H9 (cell line): ENCODE measurements around the gene ENOPH1. TPM values are rescaled to one million over a fixed set of nuclear protein-coding genes. Genes with fewer than 3 reads are reported as not detected.

Source experiments
- DNase-seq: peaks from one replicate; pipeline ENCODE4 v3.0.0-alpha.2; 2017
- H2AFZ ChIP-seq: one replicate; pipeline ENCODE4 v1.6.1; 2013; ENCODE audit warnings: mild to moderate bottlenecking, low read length, control low read depth, moderate library complexity
- H2AK5ac ChIP-seq: 2 replicates; pipeline ENCODE4 v1.6.1; 2013; ENCODE audit warnings: low read length, control low read depth, mixed read lengths; ENCODE audit not compliant: insufficient read length
- H2BK120ac ChIP-seq: one replicate; pipeline ENCODE4 v1.6.1; 2013; ENCODE audit warnings: low read depth, mild to moderate bottlenecking, low read length, control low read depth, inconsistent platforms; ENCODE audit not compliant: poor library complexity, severe bottlenecking
- H2BK12ac ChIP-seq: 2 replicates; pipeline ENCODE4 v1.6.1; 2013; ENCODE audit warnings: low read length, control low read depth, mixed read lengths, low read depth; ENCODE audit not compliant: insufficient read length
- H2BK15ac ChIP-seq: 2 replicates; pipeline ENCODE4 v1.6.1; 2013; ENCODE audit warnings: low read depth, low read length, control low read depth
- H2BK20ac ChIP-seq: one replicate; pipeline ENCODE4 v1.6.1; 2013; ENCODE audit warnings: low read depth, mild to moderate bottlenecking, low read length, control low read depth, inconsistent platforms; ENCODE audit not compliant: poor library complexity, severe bottlenecking
- H2BK5ac ChIP-seq: 2 replicates; pipeline ENCODE4 v1.6.1; 2013; ENCODE audit warnings: low read length, control low read depth, mixed read lengths; ENCODE audit not compliant: insufficient read length
- H3K14ac ChIP-seq: 2 replicates; pipeline ENCODE4 v1.6.1; 2013; ENCODE audit warnings: low read length, control low read depth; ENCODE audit not compliant: insufficient read depth
- H3K18ac ChIP-seq: 2 replicates; pipeline ENCODE4 v1.6.1; 2013; ENCODE audit warnings: low read depth, mild to moderate bottlenecking, mixed read lengths, low read length, control low read depth; ENCODE audit not compliant: insufficient read length
- H3K23ac ChIP-seq: 2 replicates; pipeline ENCODE4 v1.6.1; 2013; ENCODE audit warnings: low read length, control low read depth, mixed read lengths, low read depth; ENCODE audit not compliant: insufficient read length
- H3K23me2 ChIP-seq: 2 replicates; pipeline ENCODE4 v1.6.1; 2013; ENCODE audit warnings: low read depth, mild to moderate bottlenecking, mixed read lengths, low read length, control low read depth; ENCODE audit not compliant: insufficient read length, poor library complexity, severe bottlenecking
- H3K27ac ChIP-seq: 2 replicates; pipeline ENCODE4 v1.5.1; 2013; ENCODE audit warnings: low read length, control low read depth, mixed read lengths, low read depth; ENCODE audit not compliant: insufficient read length
- H3K27me3 ChIP-seq: 2 replicates; pipeline ENCODE4 v1.6.1; 2013; ENCODE audit warnings: low read length, control low read depth, inconsistent platforms; ENCODE audit not compliant: insufficient read depth
- H3K4ac ChIP-seq: 2 replicates; pipeline ENCODE4 v1.6.1; 2013; ENCODE audit warnings: low read depth, mild to moderate bottlenecking, control low read depth, inconsistent platforms, low read length, moderate library complexity
- H3K4me1 ChIP-seq: 2 replicates; pipeline ENCODE4 v1.6.1; 2013; ENCODE audit warnings: low read length, control low read depth, inconsistent platforms; ENCODE audit not compliant: insufficient read depth
- H3K4me2 ChIP-seq: 2 replicates; pipeline ENCODE4 v1.6.1; 2013; ENCODE audit warnings: low read length, control low read depth, mixed read lengths; ENCODE audit not compliant: insufficient read length, insufficient read depth
- H3K56ac ChIP-seq: 2 replicates; pipeline ENCODE4 v1.6.1; 2013; ENCODE audit warnings: low read depth, mild to moderate bottlenecking, mixed read lengths, low read length, control low read depth; ENCODE audit not compliant: insufficient read length
- H3K79me1 ChIP-seq: 2 replicates; pipeline ENCODE4 v1.6.1; 2013; ENCODE audit warnings: low read depth, mild to moderate bottlenecking, moderate library complexity, low read length, control low read depth, inconsistent platforms; ENCODE audit not compliant: insufficient read depth, poor library complexity, severe bottlenecking
- H3K79me2 ChIP-seq: 2 replicates; pipeline ENCODE4 v1.6.1; 2013; ENCODE audit warnings: low read length, control low read depth, inconsistent platforms; ENCODE audit not compliant: insufficient read depth
- H3K9ac ChIP-seq: 2 replicates; pipeline ENCODE4 v1.6.1; 2013; ENCODE audit warnings: low read length, control low read depth, mixed read lengths; ENCODE audit not compliant: insufficient read length; ENCODE audit errors: extremely low read depth
- H3K9me3 ChIP-seq: one replicate; pipeline ENCODE4 v1.6.1; 2013; ENCODE audit warnings: low read depth, low read length, inconsistent platforms; ENCODE audit not compliant: control insufficient read depth
- H3T11ph ChIP-seq: one replicate; pipeline ENCODE4 v1.6.1; 2013; ENCODE audit warnings: mild to moderate bottlenecking, low read length, control low read depth, inconsistent platforms
- H4K20me1 ChIP-seq: one replicate; pipeline ENCODE4 v1.6.1; 2013; ENCODE audit not compliant: control insufficient read depth, insufficient read length, insufficient read depth
- H4K5ac ChIP-seq: 2 replicates; pipeline ENCODE4 v1.6.1; 2013; ENCODE audit warnings: low read depth, mild to moderate bottlenecking, mixed read lengths, low read length, control low read depth; ENCODE audit not compliant: insufficient read length
- H4K8ac ChIP-seq: replicated peaks from 2 replicates; pipeline ENCODE4 v1.6.1; 2013; ENCODE audit warnings: low read length, control low read depth, mixed read lengths, low read depth; ENCODE audit not compliant: insufficient read length
- H4K91ac ChIP-seq: 2 replicates; pipeline ENCODE4 v1.6.1; 2013; ENCODE audit warnings: low read depth, mild to moderate bottlenecking, moderate library complexity, mixed read lengths, low read length, control low read depth; ENCODE audit not compliant: insufficient read length
- H3K27ac Mint-ChIP-seq, 3 experiments: 2 replicates in 2 of 3; 3 replicates in 1 of 3; pipeline ENCODE4 v1.8.0; 2020 to 2021; ENCODE audit warnings: mixed read lengths in 3 of 3, mild to moderate bottlenecking in 1 of 3, moderate library complexity in 1 of 3
- H3K27me3 Mint-ChIP-seq: 2 replicates; pipeline ENCODE4 v1.8.0; 2021; ENCODE audit warnings: low read depth, mild to moderate bottlenecking, moderate library complexity, mixed read lengths
- H3K36me3 Mint-ChIP-seq, 3 experiments: 2 replicates in 2 of 3; 3 replicates in 1 of 3; pipeline ENCODE4 v1.8.0; 2020 to 2021; ENCODE audit warnings: low read depth in 3 of 3, mixed read lengths in 3 of 3; ENCODE audit not compliant: insufficient read depth in 1 of 3
- H3K4me1 Mint-ChIP-seq, 2 experiments: 2 replicates each; pipeline ENCODE4 v1.8.0; 2020; ENCODE audit warnings: mixed read lengths in 2 of 2
- H3K4me3 Mint-ChIP-seq, 2 experiments: 2 replicates in 1 of 2; 3 replicates in 1 of 2; pipeline ENCODE4 v1.8.0; 2020 to 2021; ENCODE audit warnings: mild to moderate bottlenecking in 2 of 2, mixed read lengths in 2 of 2, moderate library complexity in 1 of 2
- H3K9me3 Mint-ChIP-seq, 2 experiments: 2 replicates in 1 of 2; 3 replicates in 1 of 2; pipeline ENCODE4 v1.8.0; 2020; ENCODE audit warnings: mild to moderate bottlenecking in 2 of 2, mixed read lengths in 2 of 2, moderate library complexity in 1 of 2
- CTCF ChIP-seq: fragments of 200-600 bp; sonication (generic); conservative IDR thresholded peaks from 3 replicates; pipeline ENCODE4 v1.8.0; 2021; ENCODE audit warnings: antibody characterized with exemption, mild to moderate bottlenecking
- WGBS: extraction: QIAGEN DNeasy Blood & Tissue Kit; methylation state at CpG from one replicate; pipeline ENCODE4 v1.1.7; 2013; ENCODE audit warnings: missing lambda C conversion rate, low lambda C conversion rate, mixed read lengths; ENCODE audit not compliant: insufficient read length; ENCODE audit errors: extremely low coverage; 5-methylcytosine and 5-hydroxymethylcytosine counted together
- total RNA-seq: library from RNA; stranded (reverse); gene quantifications from 2 replicates; pipeline ENCODE4 v1.2.1, GENCODE V29; 2021

ENOPH1 gene
- total RNA-seq, 1 experiment from 2014 or later, result 62.4 TPM

- no peak overlapping the region for H2AFZ ChIP-seq
- TF ChIP-seq CTCF, result no peak
- H3K14ac ChIP-seq, result no peak overlapping the region
- WGBS, result no CpG with 5 or more reads among the region's 2 CpGs
- H4K91ac ChIP-seq, result no peak overlapping the region
- H3K4me1 Mint-ChIP-seq, result peaks cover 21 to 27% of the 10 kb centered on the region in 2 experiments
- H3T11ph ChIP-seq, result no peak overlapping the region
- no peaks in the 10 kb centered on the region; the same call in 1 of the 2 replicates for H3K27me3 ChIP-seq
- no peaks in the 10 kb centered on the region for H3K9me3 ChIP-seq
- no peak overlapping the region for H3K4me2 ChIP-seq
- no peak overlapping the region for H2BK5ac ChIP-seq
- H2AK5ac ChIP-seq, result no peak overlapping the region
- no peaks in the 10 kb centered on the region for H3K79me2 ChIP-seq
- H3K79me1 ChIP-seq, result no peaks in the 10 kb centered on the region
- H3K27me3 Mint-ChIP-seq, result no peaks in the 10 kb centered on the region
- no peak overlapping the region for H3K18ac ChIP-seq
- no peaks in the 10 kb centered on the region; a peak in 1 of 7 replicates for H3K36me3 Mint-ChIP-seq
- H3K56ac ChIP-seq, result no peak overlapping the region
- peak overlapping the region in 2 of 3 experiments; percentile 67 to 73; a peak in 4 of 7 replicates for H3K27ac Mint-ChIP-seq
- H3K9ac ChIP-seq, result no peak overlapping the region
- no peak overlapping the region for H2BK120ac ChIP-seq
- no peak overlapping the region for H2BK20ac ChIP-seq
- H2BK12ac ChIP-seq, result no peak overlapping the region
- no peaks in the 10 kb centered on the region for H3K23me2 ChIP-seq
- no peak overlapping the region for H4K5ac ChIP-seq
- H3K4me1 ChIP-seq, result peaks cover 2% of the 10 kb centered on the region; the same call in 1 of the 2 replicates
- no peaks in the 10 kb centered on the region; a peak in 1 of 5 replicates for H3K9me3 Mint-ChIP-seq
- no peak overlapping the region for H3K23ac ChIP-seq
- no peaks in the 10 kb centered on the region for H4K20me1 ChIP-seq
- no peak overlapping the region for H4K8ac ChIP-seq
- no peak overlapping the region for H3K27ac ChIP-seq
- DNase-seq, result no peak
- no peak overlapping the region for H3K4me3 Mint-ChIP-seq
- no peak overlapping the region for H2BK15ac ChIP-seq
- H3K4ac ChIP-seq, result no peak overlapping the region
These were observed 70.7 kb downstream of the ENOPH1 start for GRCh38 chr4:82501154-82501442.
